HepG2 (cell line): ENCODE results near the gene AXIN2. TPM values are rescaled to one million over a fixed set of nuclear protein-coding genes. Genes with fewer than 3 reads are reported as not detected.

Experiments used
- ATAC-seq: fragments of 200-7000 bp; cut with Tn5 transposase; 3 replicates; pipeline ENCODE4 v1.9.1; 2020; ENCODE audit warnings: mild to moderate bottlenecking, moderate library complexity
- BruUV-seq: library from RNA; stranded (reverse); fragments of 400-500 nt; replicated peaks from 2 replicates; lab custom pipeline; 2021; lab: Mats Ljungman, UMichigan
- CTCF ChIA-PET: fragments of 300-600 bp; formaldehyde crosslinking; extraction: SDS; loops from one replicate; lab custom pipeline; 2021; ENCODE audit warnings: low total read pairs, inconsistent platforms, low intra/inter-chr PET ratio; lab: Yijun Ruan, JAX
- POLR2A ChIA-PET: fragments of 350-600 bp; sonication (Branson Sonifier 250); formaldehyde crosslinking; loops from one replicate; lab custom pipeline; 2020; ENCODE audit warnings: antibody characterized with exemption, inconsistent platforms; lab: Yijun Ruan, JAX
- DNase-seq: peaks from one replicate; pipeline ENCODE4 v3.0.0-alpha.2; 2015; ENCODE audit warnings: low spot score
- FAIRE-seq: peaks from 3 replicates; lab custom pipeline; 2011; peaks lifted over from hg19 to GRCh38; lab: Jason Lieb, UNC
- H2AFZ ChIP-seq: one replicate; pipeline ENCODE4 v1.6.1; 2011; ENCODE audit warnings: low read length, inconsistent platforms
- H3K27ac ChIP-seq: fragments of 300-600 bp; 3 replicates; pipeline ENCODE4 v1.8.0; 2011; ENCODE audit warnings: mixed run types, mild to moderate bottlenecking, mixed read lengths, low read length, inconsistent platforms; ENCODE audit not compliant: insufficient read depth; ENCODE audit errors: extremely low read length
- H3K27me3 ChIP-seq, 2 experiments: fragments of 200-600 bp in 1 of 2; 2 replicates in 1 of 2; 3 replicates in 1 of 2; pipeline versions ENCODE4 v1.6.0 to v1.8.0; 2011; ENCODE audit warnings: low read length in 2 of 2, mild to moderate bottlenecking in 2 of 2, moderate library complexity in 2 of 2, inconsistent platforms in 1 of 2; ENCODE audit not compliant: insufficient read depth in 2 of 2, control insufficient read depth in 1 of 2
- H3K36me3 ChIP-seq, 2 experiments: fragments of 200-600 bp in 1 of 2; replicated peaks in 1 of 2; 2 replicates in 1 of 2; 3 replicates in 1 of 2; pipeline versions ENCODE4 v1.5.1 to v1.8.0; 2011; ENCODE audit warnings: low read length in 2 of 2, inconsistent platforms in 1 of 2; ENCODE audit not compliant: insufficient read depth in 2 of 2, control insufficient read depth in 1 of 2
- H3K4me1 ChIP-seq: 2 replicates; pipeline ENCODE4 v1.5.1; 2012; ENCODE audit warnings: low read length, inconsistent platforms; ENCODE audit not compliant: insufficient read depth
- H3K4me2 ChIP-seq: 2 replicates; pipeline ENCODE4 v1.6.0; 2011; ENCODE audit warnings: low read depth, low read length, inconsistent platforms
- H3K4me3 ChIP-seq, 3 experiments: fragments of 200-600 bp in 1 of 3; sonication (generic), shearing (Covaris generic) in 1 of 3; replicated peaks in 1 of 3; 2 replicates each; pipeline ENCODE4 v1.5.1; 2011 to 2016; ENCODE audit warnings: low read length in 3 of 3, inconsistent platforms in 2 of 3, low read depth in 2 of 3, mild to moderate bottlenecking in 2 of 3, control low read depth in 1 of 3, mixed read lengths in 1 of 3; ENCODE audit not compliant: insufficient read depth in 1 of 3
- H3K79me2 ChIP-seq: one replicate; pipeline ENCODE4 v1.6.1; 2011; ENCODE audit warnings: low read length, inconsistent platforms; ENCODE audit not compliant: insufficient read depth
- H3K9ac ChIP-seq: 2 replicates; pipeline ENCODE4 v1.6.0; 2011; ENCODE audit warnings: mild to moderate bottlenecking, low read depth, low read length, inconsistent platforms; ENCODE audit not compliant: insufficient read depth
- H3K9me3 ChIP-seq: 2 replicates; pipeline ENCODE4 v1.5.1; 2012; ENCODE audit warnings: mild to moderate bottlenecking, low read length
- H4K20me1 ChIP-seq: 2 replicates; pipeline ENCODE4 v1.6.0; 2011; ENCODE audit warnings: inconsistent platforms, mild to moderate bottlenecking, low read length, moderate library complexity; ENCODE audit not compliant: insufficient read depth
- AGO2 ChIP-seq: fragments of 200-400 bp; formaldehyde crosslinking; optimal IDR thresholded peaks from 2 replicates; pipeline ENCODE3; 2017; ENCODE audit warnings: mild to moderate bottlenecking, low read depth, low read length, moderate library complexity
- BRCA1 ChIP-seq: sonication (generic); formaldehyde crosslinking; IDR thresholded peaks from 2 replicates; pipeline ENCODE4 v1.4.0; 2020; ENCODE audit warnings: missing genetic modification reagents
- EZH2 ChIP-seq: conservative IDR thresholded peaks from 2 replicates; pipeline ENCODE4 v1.6.1; 2012; ENCODE audit warnings: mild to moderate bottlenecking, low read depth, low read length, moderate library complexity
- HDAC1 ChIP-seq: sonication (generic); formaldehyde crosslinking; IDR thresholded peaks from 2 replicates; pipeline ENCODE4 v1.5.1; 2020; ENCODE audit warnings: mild to moderate bottlenecking, missing genetic modification reagents
- MYNN ChIP-seq: sonication (generic); formaldehyde crosslinking; IDR thresholded peaks from 2 replicates; pipeline ENCODE4 v1.4.0; 2020; ENCODE audit warnings: mild to moderate bottlenecking, low read depth, missing genetic modification reagents
- POLR2G ChIP-seq: fragments of 200-400 bp; formaldehyde crosslinking; IDR thresholded peaks from 2 replicates; pipeline ENCODE4 v1.6.1; 2018; ENCODE audit warnings: mild to moderate bottlenecking, low read depth, low read length, moderate library complexity
- RBFOX2 ChIP-seq: fragments of 200-400 bp; formaldehyde crosslinking; IDR thresholded peaks from 2 replicates; pipeline ENCODE4 v1.6.1; 2017; ENCODE audit warnings: low read depth, mild to moderate bottlenecking, low read length
- RBM22 ChIP-seq: fragments of 200-400 bp; formaldehyde crosslinking; optimal IDR thresholded peaks from 2 replicates; pipeline ENCODE3; 2017; ENCODE audit warnings: mild to moderate bottlenecking, low read length, moderate library complexity
- ZFP1 ChIP-seq: IDR thresholded peaks from 2 replicates; pipeline ENCODE4 v1.6.1; 2016
- ZNF224 ChIP-seq: sonication (generic); formaldehyde crosslinking; IDR thresholded peaks from 2 replicates; pipeline ENCODE4 v1.5.0; 2020; ENCODE audit warnings: mild to moderate bottlenecking, missing genetic modification reagents
- ZNF660 ChIP-seq: sonication (generic); formaldehyde crosslinking; IDR thresholded peaks from 2 replicates; pipeline ENCODE4 v1.5.1; 2020; ENCODE audit warnings: mild to moderate bottlenecking, low read depth, missing genetic modification reagents, borderline replicate concordance
- ZNF761 ChIP-seq: sonication (generic); formaldehyde crosslinking; conservative IDR thresholded peaks from 2 replicates; pipeline ENCODE4 v1.4.0; 2020; ENCODE audit warnings: mild to moderate bottlenecking, missing genetic modification reagents
- WGBS: methylation state at CpG from one replicate; pipeline ENCODE4 v1.1.6; 2017; ENCODE audit warnings: low lambda C conversion rate; 5-methylcytosine and 5-hydroxymethylcytosine counted together
- in situ Hi-C: cut with HindIII; loops from 2 replicates; pipeline ENCODE4 v1.10.0; 2017; ENCODE audit warnings: low pct_unique_long_range_greater_than_20kb; ENCODE audit not compliant: extremely low pct_ligation_motif_present
- intact Hi-C: fragments of 100-400 bp; cut with micrococcal nuclease; formaldehyde crosslinking; loops from one replicate; pipeline ENCODE4 v1.10.0; 2022; ENCODE audit not compliant: unreplicated experiment
- polyA plus RNA-seq, 8 experiments: library from polyadenylated mRNA; depleted of rRNA in 3 of 8; stranded (reverse) in 7 of 8; unstranded in 1 of 8; fragments of >200 nt; fragmentation: Illumina TruSeq in 4 of 8; extraction: Trizol in 4 of 8; gene quantifications; 2 replicates each; pipeline versions ENCODE4 v1.2.1 to v1.2.3, GENCODE V29; 2011 to 2016; ENCODE audit warnings: low read depth in 4 of 8, missing spikeins in 1 of 8, mixed read lengths in 1 of 8; ENCODE audit not compliant: insufficient read depth in 1 of 8
- total RNA-seq, 5 experiments: library from RNA; depleted of rRNA; stranded (reverse); fragments of >200 nt; fragmentation: Illumina TruSeq; extraction: Trizol; gene quantifications; 2 replicates each; pipeline ENCODE4 v1.2.3, GENCODE V29; 2016; ENCODE audit warnings: low read depth in 1 of 5
- TF ChIP-seq, protein P1 (sequence below): sonication (generic); formaldehyde crosslinking; conservative IDR thresholded peaks from 2 replicates; pipeline ENCODE4 v1.8.0; 2022; ENCODE audit warnings: mild to moderate bottlenecking, moderate library complexity, missing genetic modification reagents
- TF ChIP-seq, protein P2 (sequence below): sonication (generic); formaldehyde crosslinking; conservative IDR thresholded peaks from 2 replicates; pipeline ENCODE4 v1.4.0; 2020; ENCODE audit warnings: missing genetic modification reagents
- TF ChIP-seq, protein P3 (sequence below): IDR thresholded peaks from 2 replicates; pipeline ENCODE4 v1.6.1; 2018; ENCODE audit warnings: missing genetic modification reagents
- TF ChIP-seq, protein P4 (sequence below): sonication (generic); formaldehyde crosslinking; IDR thresholded peaks from 2 replicates; pipeline ENCODE4 v1.8.0; 2022; ENCODE audit warnings: mild to moderate bottlenecking, missing genetic modification reagents, moderate library complexity

The AXIN2 gene
- total and polyA plus RNA-seq, 2 of the 13 experiments (the other 11 are each of a cell fraction or from before 2014, with no cell fraction given): 58.6 to 63.4 TPM

DNA sequence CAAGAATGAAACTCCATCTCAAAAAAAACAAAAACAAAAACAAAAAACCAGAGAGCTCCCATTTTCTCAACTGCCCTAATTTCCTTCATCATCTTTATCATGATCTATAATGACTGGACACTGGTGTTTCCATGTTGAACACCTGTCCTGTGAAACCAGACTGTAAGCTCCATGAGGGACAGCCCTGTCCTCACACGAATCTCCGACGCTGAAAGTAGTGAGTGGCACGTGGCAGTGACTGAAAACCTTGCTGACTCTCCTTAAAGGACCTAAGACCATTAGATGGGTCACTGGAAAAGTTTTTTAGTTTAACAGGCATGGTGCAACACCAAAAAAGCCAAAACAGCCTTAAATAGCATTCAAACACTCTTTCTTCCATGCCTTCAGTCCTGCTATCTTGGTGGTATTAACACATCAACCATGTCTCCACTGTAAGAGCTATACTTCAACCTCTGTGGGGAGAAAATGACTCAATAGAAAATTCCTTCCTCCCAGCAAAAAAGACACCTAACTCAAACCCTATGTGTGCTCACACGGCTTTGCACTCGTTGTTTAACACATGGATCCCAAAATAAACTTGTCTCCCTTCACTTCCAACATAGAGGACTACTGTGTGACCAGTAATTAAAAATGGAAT lies 8.3 kb downstream of the AXIN2 start:
- Histone ChIP-seq H3K4me1 (no peaks in the 10 kb centered on the region), H3K36me3 (peaks cover 52 to 57% of the 10 kb centered on the region in 2 experiments), H3K4me2 (no peak overlapping the region), H3K27me3 (no peaks in the 10 kb centered on the region; a peak in 1 of 5 replicates), H4K20me1 (no peaks in the 10 kb centered on the region; the same call in none of the 2 replicates), H3K27ac (no peak overlapping the region), H3K79me2 (no peaks in the 10 kb centered on the region), H3K4me3 (no peak overlapping the region), H3K9me3 (no peaks in the 10 kb centered on the region), H3K9ac (no peak overlapping the region), H2AFZ (no peak overlapping the region)
- no peak for DNase-seq
- in situ Hi-C loops (no loop called here), intact Hi-C loops (loop anchor here (10.0 kb wide), 1 partner anchor 402 kb away; no protein-coding TSS in a partner anchor)
- 75% methylated on average over 6 of the region's 6 CpGs for WGBS
- ChIA-PET POLR2A (interaction anchor here (1.1 kb wide), 1 partner anchor 10 kb away, joined by 4 read pairs; no protein-coding TSS in a partner anchor), CTCF (no interaction called here)
- no peak for ATAC-seq
- FAIRE-seq: no peak
- BruUV-seq: no TSS peak
- TF ChIP-seq ZNF224 (CRISPR knock-in tag) (no peak), ZNF660 (CRISPR knock-in tag) (no peak), RBFOX2 (peak; percentile 62), MYNN (CRISPR knock-in tag) (no peak), EZH2 (no peak), AGO2 (peak; percentile 61), BRCA1 (no peak), RBM22 (peak; percentile 80), ZFP1 (CRISPR knock-in tag) (no peak), ZNF761 (no peak), POLR2G (peak; percentile 27; the same call in 1 of the 2 replicates), HDAC1 (CRISPR knock-in tag) (no peak)
- TF ChIP-seq, protein P1, sequence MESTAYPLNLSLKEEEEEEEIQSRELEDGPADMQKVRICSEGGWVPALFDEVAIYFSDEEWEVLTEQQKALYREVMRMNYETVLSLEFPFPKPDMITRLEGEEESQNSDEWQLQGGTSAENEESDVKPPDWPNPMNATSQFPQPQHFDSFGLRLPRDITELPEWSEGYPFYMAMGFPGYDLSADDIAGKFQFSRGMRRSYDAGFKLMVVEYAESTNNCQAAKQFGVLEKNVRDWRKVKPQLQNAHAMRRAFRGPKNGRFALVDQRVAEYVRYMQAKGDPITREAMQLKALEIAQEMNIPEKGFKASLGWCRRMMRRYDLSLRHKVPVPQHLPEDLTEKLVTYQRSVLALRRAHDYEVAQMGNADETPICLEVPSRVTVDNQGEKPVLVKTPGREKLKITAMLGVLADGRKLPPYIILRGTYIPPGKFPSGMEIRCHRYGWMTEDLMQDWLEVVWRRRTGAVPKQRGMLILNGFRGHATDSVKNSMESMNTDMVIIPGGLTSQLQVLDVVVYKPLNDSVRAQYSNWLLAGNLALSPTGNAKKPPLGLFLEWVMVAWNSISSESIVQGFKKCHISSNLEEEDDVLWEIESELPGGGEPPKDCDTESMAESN (CRISPR knock-in tag): peak; percentile 77
- TF ChIP-seq, protein P2, sequence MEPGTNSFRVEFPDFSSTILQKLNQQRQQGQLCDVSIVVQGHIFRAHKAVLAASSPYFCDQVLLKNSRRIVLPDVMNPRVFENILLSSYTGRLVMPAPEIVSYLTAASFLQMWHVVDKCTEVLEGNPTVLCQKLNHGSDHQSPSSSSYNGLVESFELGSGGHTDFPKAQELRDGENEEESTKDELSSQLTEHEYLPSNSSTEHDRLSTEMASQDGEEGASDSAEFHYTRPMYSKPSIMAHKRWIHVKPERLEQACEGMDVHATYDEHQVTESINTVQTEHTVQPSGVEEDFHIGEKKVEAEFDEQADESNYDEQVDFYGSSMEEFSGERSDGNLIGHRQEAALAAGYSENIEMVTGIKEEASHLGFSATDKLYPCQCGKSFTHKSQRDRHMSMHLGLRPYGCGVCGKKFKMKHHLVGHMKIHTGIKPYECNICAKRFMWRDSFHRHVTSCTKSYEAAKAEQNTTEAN (CRISPR knock-in tag): no peak
- TF ChIP-seq, protein P3, sequence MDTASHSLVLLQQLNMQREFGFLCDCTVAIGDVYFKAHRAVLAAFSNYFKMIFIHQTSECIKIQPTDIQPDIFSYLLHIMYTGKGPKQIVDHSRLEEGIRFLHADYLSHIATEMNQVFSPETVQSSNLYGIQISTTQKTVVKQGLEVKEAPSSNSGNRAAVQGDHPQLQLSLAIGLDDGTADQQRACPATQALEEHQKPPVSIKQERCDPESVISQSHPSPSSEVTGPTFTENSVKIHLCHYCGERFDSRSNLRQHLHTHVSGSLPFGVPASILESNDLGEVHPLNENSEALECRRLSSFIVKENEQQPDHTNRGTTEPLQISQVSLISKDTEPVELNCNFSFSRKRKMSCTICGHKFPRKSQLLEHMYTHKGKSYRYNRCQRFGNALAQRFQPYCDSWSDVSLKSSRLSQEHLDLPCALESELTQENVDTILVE (CRISPR knock-in tag): no peak
- TF ChIP-seq, protein P4, sequence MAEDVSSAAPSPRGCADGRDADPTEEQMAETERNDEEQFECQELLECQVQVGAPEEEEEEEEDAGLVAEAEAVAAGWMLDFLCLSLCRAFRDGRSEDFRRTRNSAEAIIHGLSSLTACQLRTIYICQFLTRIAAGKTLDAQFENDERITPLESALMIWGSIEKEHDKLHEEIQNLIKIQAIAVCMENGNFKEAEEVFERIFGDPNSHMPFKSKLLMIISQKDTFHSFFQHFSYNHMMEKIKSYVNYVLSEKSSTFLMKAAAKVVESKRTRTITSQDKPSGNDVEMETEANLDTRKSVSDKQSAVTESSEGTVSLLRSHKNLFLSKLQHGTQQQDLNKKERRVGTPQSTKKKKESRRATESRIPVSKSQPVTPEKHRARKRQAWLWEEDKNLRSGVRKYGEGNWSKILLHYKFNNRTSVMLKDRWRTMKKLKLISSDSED (CRISPR knock-in tag): no peak
